LoVo (cell line): ENCODE results near the gene FGF14.

Experiments used
- DNase-seq: peaks from one replicate; pipeline ENCODE4 v3.0.0-alpha.2; 2016; ENCODE audit warnings: low spot score

FGF14 gene

GRCh38 chr13:101784313-101784712 lies 617.5 kb downstream of the FGF14 start:
- no peak for DNase-seq

GRCh38 chr13:101783554-101783953 lies 618.3 kb downstream of the FGF14 start:
- DNase-seq = no peak

GRCh38 chr13:101780211-101780610 lies 621.6 kb downstream of the FGF14 start:
- DNase-seq = no peak

- no peak for DNase-seq
Measured at GRCh38 chr13:101779147-101779546, 622.7 kb downstream of the FGF14 start.

- DNase-seq = no peak
Measured at GRCh38 chr13:101775267-101775666, 626.6 kb downstream of the FGF14 start.

- no peak for DNase-seq
Measured at GRCh38 chr13:101774393-101774792, 627.5 kb downstream of the FGF14 start.

- DNase-seq = no peak
Measured at GRCh38 chr13:101773062-101773461, 628.8 kb downstream of the FGF14 start.

GRCh38 chr13:101767131-101767530 lies 634.7 kb downstream of the FGF14 start:
- DNase-seq = no peak

- no peak for DNase-seq
Measured at GRCh38 chr13:101763191-101763590, 638.7 kb downstream of the FGF14 start.

GRCh38 chr13:101757446-101758039 lies 644.3 kb downstream of the FGF14 start:
- peak; percentile 41 for DNase-seq

- DNase-seq = no peak
Measured at GRCh38 chr13:101755228-101755887, 646.5 kb downstream of the FGF14 start.

GRCh38 chr13:101752432-101752831 lies 649.4 kb downstream of the FGF14 start:
- DNase-seq = no peak

- peak; percentile 10 for DNase-seq
Measured at GRCh38 chr13:101751488-101751887, 650.4 kb downstream of the FGF14 start.

GRCh38 chr13:101749584-101749983 lies 652.3 kb downstream of the FGF14 start:
- DNase-seq = no peak

GRCh38 chr13:101747039-101747438 lies 654.8 kb downstream of the FGF14 start:
- no peak for DNase-seq

- DNase-seq = no peak
Measured at GRCh38 chr13:101746513-101746912, 655.3 kb downstream of the FGF14 start.

- DNase-seq = no peak
Measured at GRCh38 chr13:101739382-101740178, 662.3 kb downstream of the FGF14 start.

- DNase-seq = no peak
Measured at GRCh38 chr13:101738336-101738735, 663.5 kb downstream of the FGF14 start.

GRCh38 chr13:101736566-101736965 lies 665.3 kb downstream of the FGF14 start:
- no peak for DNase-seq

GRCh38 chr13:101730420-101731000 lies 671.3 kb downstream of the FGF14 start:
- DNase-seq = no peak

- DNase-seq = no peak
Measured at GRCh38 chr13:101728615-101729014, 673.2 kb downstream of the FGF14 start.

GRCh38 chr13:101728021-101728420 lies 673.8 kb downstream of the FGF14 start:
- DNase-seq = no peak

GRCh38 chr13:101727118-101727517 lies 674.7 kb downstream of the FGF14 start:
- DNase-seq = no peak
